Central memory CD8-positive, alpha-beta T cell (primary cell): ENCODE data around the gene ATP2C2.
"Not testable (repeated sequence)": the region's sequence is repeated elsewhere in the genome, so short reads cannot be mapped to it uniquely, and the experiment has no call there.

Experiments
- ATAC-seq: fragments of 150-1000 bp; cut with Tn5 transposase; replicated peaks from 2 replicates; pipeline ENCODE4 v1.10.0; 2022; ENCODE audit warnings: mild to moderate bottlenecking, moderate FRiP score, moderate number of reproducible peaks; ENCODE audit not compliant: poor library complexity, severe bottlenecking; ENCODE audit errors: extremely low read depth
- DNase-seq, 2 donors: peaks; one replicate each; pipeline ENCODE4 v3.0.0; 2021; ENCODE audit warnings: low spot score in 2 of 2
- H3K27ac Mint-ChIP-seq: one replicate; pipeline ENCODE4 v1.8.0; 2022; ENCODE audit warnings: low read depth, mild to moderate bottlenecking, moderate library complexity, mixed read lengths
- H3K27me3 Mint-ChIP-seq: one replicate; pipeline ENCODE4 v1.8.0; 2022; ENCODE audit warnings: mixed read lengths
- H3K36me3 Mint-ChIP-seq: one replicate; pipeline ENCODE4 v1.8.0; 2022; ENCODE audit warnings: mild to moderate bottlenecking, moderate library complexity, mixed read lengths; ENCODE audit not compliant: insufficient read depth
- H3K4me1 Mint-ChIP-seq: one replicate; pipeline ENCODE4 v1.8.0; 2022; ENCODE audit warnings: mixed read lengths
- H3K4me3 Mint-ChIP-seq: one replicate; pipeline ENCODE4 v1.8.0; 2022; ENCODE audit warnings: mild to moderate bottlenecking, moderate library complexity, mixed read lengths
- H3K9me3 Mint-ChIP-seq: one replicate; pipeline ENCODE4 v1.8.0; 2022; ENCODE audit warnings: mixed read lengths

The ATP2C2 gene

GRCh38 chr16:84379008-84379708 is 10.8 kb downstream of the ATP2C2 start:
- no peak for ATAC-seq
- Mint-ChIP-seq H3K36me3 (no peaks in the 10 kb centered on the region), H3K4me1 (no peaks in the 10 kb centered on the region), H3K4me3 (no peak overlapping the region), H3K27me3 (peaks cover 65% of the 10 kb centered on the region), H3K9me3 (no peaks in the 10 kb centered on the region), H3K27ac (no peak overlapping the region)
- DNase-seq: no peak

- Mint-ChIP-seq H3K4me1 (no peaks in the 10 kb centered on the region), H3K27me3 (peaks cover 71% of the 10 kb centered on the region), H3K36me3 (no peaks in the 10 kb centered on the region), H3K27ac (no peak overlapping the region), H3K9me3 (no peaks in the 10 kb centered on the region), H3K4me3 (no peak overlapping the region)
- ATAC-seq (no peak), DNase-seq (no peak)
Measured at GRCh38 chr16:84379709-84380362, 11.5 kb downstream of the ATP2C2 start.

- DNase-seq: no peak
- no peak overlapping the region for H3K27ac Mint-ChIP-seq
- H3K4me3 Mint-ChIP-seq: no peak overlapping the region
- no peaks in the 10 kb centered on the region for H3K36me3 Mint-ChIP-seq
- H3K4me1 Mint-ChIP-seq: no peaks in the 10 kb centered on the region
- no peak for ATAC-seq
- H3K9me3 Mint-ChIP-seq: no peaks in the 10 kb centered on the region
- peaks cover 71% of the 10 kb centered on the region for H3K27me3 Mint-ChIP-seq
Measured at GRCh38 chr16:84380405-84380804, 12.1 kb downstream of the ATP2C2 start.

- DNase-seq: no peak
Measured at GRCh38 chr16:84382396-84382795, 14.1 kb downstream of the ATP2C2 start.

GRCh38 chr16:84383106-84383505 is 14.8 kb downstream of the ATP2C2 start:
- Mint-ChIP-seq H3K27me3 (peaks cover 63% of the 10 kb centered on the region), H3K27ac (no peak overlapping the region), H3K9me3 (no peaks in the 10 kb centered on the region), H3K4me3 (no peak overlapping the region), H3K4me1 (no peaks in the 10 kb centered on the region), H3K36me3 (no peaks in the 10 kb centered on the region)
- no peak for DNase-seq
- ATAC-seq: no peak

More at GRCh38 chr16:84382396-84382795, 14.1 kb downstream of the ATP2C2 start:
- no peaks in the 10 kb centered on the region for H3K9me3 Mint-ChIP-seq
- H3K4me3 Mint-ChIP-seq: no peak overlapping the region
- no peak for ATAC-seq
- peaks cover 70% of the 10 kb centered on the region for H3K27me3 Mint-ChIP-seq
- H3K4me1 Mint-ChIP-seq: no peaks in the 10 kb centered on the region
- no peak overlapping the region for H3K27ac Mint-ChIP-seq
- no peaks in the 10 kb centered on the region for H3K36me3 Mint-ChIP-seq

GRCh38 chr16:84386047-84386446 is 17.7 kb downstream of the ATP2C2 start:
- Mint-ChIP-seq H3K27ac (no peak overlapping the region), H3K4me1 (no peaks in the 10 kb centered on the region), H3K27me3 (peaks cover 43% of the 10 kb centered on the region), H3K36me3 (no peaks in the 10 kb centered on the region), H3K9me3 (no peaks in the 10 kb centered on the region), H3K4me3 (no peak overlapping the region)
- no peak for DNase-seq
- no peak for ATAC-seq

GRCh38 chr16:84387021-84387420 is 18.7 kb downstream of the ATP2C2 start:
- no peak overlapping the region for H3K27ac Mint-ChIP-seq
- no peak overlapping the region for H3K4me3 Mint-ChIP-seq
- H3K4me1 Mint-ChIP-seq: no peaks in the 10 kb centered on the region
- ATAC-seq (no peak), DNase-seq (no peak)
- H3K9me3 Mint-ChIP-seq: no peaks in the 10 kb centered on the region
- peaks cover 40% of the 10 kb centered on the region for H3K27me3 Mint-ChIP-seq
- no peaks in the 10 kb centered on the region for H3K36me3 Mint-ChIP-seq

GRCh38 chr16:84390131-84390785 is 21.9 kb downstream of the ATP2C2 start:
- ATAC-seq: no peak
- Mint-ChIP-seq H3K4me3 (no peak overlapping the region), H3K27me3 (peaks cover 50% of the 10 kb centered on the region), H3K4me1 (no peaks in the 10 kb centered on the region), H3K36me3 (no peaks in the 10 kb centered on the region), H3K9me3 (no peaks in the 10 kb centered on the region), H3K27ac (no peak overlapping the region)
- DNase-seq: no peak

- Mint-ChIP-seq H3K4me1 (no peaks in the 10 kb centered on the region), H3K27ac (no peak overlapping the region), H3K27me3 (peaks cover 50% of the 10 kb centered on the region), H3K36me3 (no peaks in the 10 kb centered on the region), H3K4me3 (no peak overlapping the region), H3K9me3 (no peaks in the 10 kb centered on the region)
- ATAC-seq (no peak), DNase-seq (no peak)
Measured at GRCh38 chr16:84391151-84392030, 23.1 kb downstream of the ATP2C2 start.

- DNase-seq (no peak), ATAC-seq (no peak)
- no peaks in the 10 kb centered on the region for H3K9me3 Mint-ChIP-seq
- H3K4me1 Mint-ChIP-seq: no peaks in the 10 kb centered on the region
- no peak overlapping the region for H3K27ac Mint-ChIP-seq
- peaks cover 50% of the 10 kb centered on the region for H3K27me3 Mint-ChIP-seq
- no peak overlapping the region for H3K4me3 Mint-ChIP-seq
- H3K36me3 Mint-ChIP-seq: no peaks in the 10 kb centered on the region
Measured at GRCh38 chr16:84392031-84392360, 23.7 kb downstream of the ATP2C2 start.

- not testable (repeated sequence) for H3K4me3 Mint-ChIP-seq, H3K36me3 Mint-ChIP-seq, H3K4me1 Mint-ChIP-seq, H3K9me3 Mint-ChIP-seq, ATAC-seq, DNase-seq, H3K27ac Mint-ChIP-seq
- peaks cover 63% of the 10 kb centered on the region for H3K27me3 Mint-ChIP-seq
Measured at GRCh38 chr16:84396082-84396481, 27.7 kb downstream of the ATP2C2 start.

- H3K9me3 Mint-ChIP-seq: no peaks in the 10 kb centered on the region
- ATAC-seq (no peak), DNase-seq (no peak)
- no peak overlapping the region for H3K4me3 Mint-ChIP-seq
- H3K4me1 Mint-ChIP-seq: no peaks in the 10 kb centered on the region
- peaks cover 68% of the 10 kb centered on the region for H3K27me3 Mint-ChIP-seq
- no peaks in the 10 kb centered on the region for H3K36me3 Mint-ChIP-seq
- H3K27ac Mint-ChIP-seq: no peak overlapping the region
Measured at GRCh38 chr16:84396537-84397008, 28.2 kb downstream of the ATP2C2 start.
